Right renal pelvis (tissue), 4 donors: ENCODE data around the gene CACHD1. TPM values are rescaled to one million over a fixed set of nuclear protein-coding genes. Genes with fewer than 3 reads are reported as not detected.

Experiments
- DNase-seq, 4 donors: peaks; one replicate each; pipeline ENCODE4 v3.0.0-alpha.2; 2013; ENCODE audit warnings: low read depth in 4 of 4, low spot score in 3 of 4, missing footprints in 1 of 4
- polyA plus RNA-seq, 4 donors: library from polyadenylated mRNA; unstranded; fragments of 120-200 nt; gene quantifications; one replicate each; pipeline ENCODE4 v1.2.1, GENCODE V29; 2013; ENCODE audit not compliant: insufficient read length in 4 of 4

CACHD1 gene
- polyA plus RNA-seq, 4 donors = 51.8 to 65.1 (median 56.4) TPM

- no peak for DNase-seq
These were observed 49.0 kb downstream of the CACHD1 start for GRCh38 chr1:64518692-64519481.

DNA sequence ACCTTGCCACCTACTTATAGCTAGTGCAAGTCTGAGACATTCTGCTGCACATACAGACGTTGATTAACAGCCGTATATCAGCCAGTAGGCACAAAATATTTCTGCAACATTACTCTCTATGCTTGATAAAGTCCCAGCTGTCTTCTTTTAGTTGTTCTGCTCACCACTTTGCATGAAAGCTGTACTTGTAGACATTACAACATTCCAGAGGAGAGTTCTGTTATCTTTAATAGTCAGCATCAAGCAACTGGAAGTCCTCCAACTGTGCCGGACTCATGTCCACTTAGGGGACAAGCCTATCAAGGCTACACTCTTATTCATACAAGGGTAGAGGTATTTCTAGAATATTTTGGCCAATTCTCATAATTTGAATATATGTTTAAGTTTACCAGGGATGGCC is 50.0 kb downstream of the CACHD1 start:
- no peak for DNase-seq

- no peak for DNase-seq
These were observed 52.8 kb downstream of the CACHD1 start for GRCh38 chr1:64522740-64523139.

DNA sequence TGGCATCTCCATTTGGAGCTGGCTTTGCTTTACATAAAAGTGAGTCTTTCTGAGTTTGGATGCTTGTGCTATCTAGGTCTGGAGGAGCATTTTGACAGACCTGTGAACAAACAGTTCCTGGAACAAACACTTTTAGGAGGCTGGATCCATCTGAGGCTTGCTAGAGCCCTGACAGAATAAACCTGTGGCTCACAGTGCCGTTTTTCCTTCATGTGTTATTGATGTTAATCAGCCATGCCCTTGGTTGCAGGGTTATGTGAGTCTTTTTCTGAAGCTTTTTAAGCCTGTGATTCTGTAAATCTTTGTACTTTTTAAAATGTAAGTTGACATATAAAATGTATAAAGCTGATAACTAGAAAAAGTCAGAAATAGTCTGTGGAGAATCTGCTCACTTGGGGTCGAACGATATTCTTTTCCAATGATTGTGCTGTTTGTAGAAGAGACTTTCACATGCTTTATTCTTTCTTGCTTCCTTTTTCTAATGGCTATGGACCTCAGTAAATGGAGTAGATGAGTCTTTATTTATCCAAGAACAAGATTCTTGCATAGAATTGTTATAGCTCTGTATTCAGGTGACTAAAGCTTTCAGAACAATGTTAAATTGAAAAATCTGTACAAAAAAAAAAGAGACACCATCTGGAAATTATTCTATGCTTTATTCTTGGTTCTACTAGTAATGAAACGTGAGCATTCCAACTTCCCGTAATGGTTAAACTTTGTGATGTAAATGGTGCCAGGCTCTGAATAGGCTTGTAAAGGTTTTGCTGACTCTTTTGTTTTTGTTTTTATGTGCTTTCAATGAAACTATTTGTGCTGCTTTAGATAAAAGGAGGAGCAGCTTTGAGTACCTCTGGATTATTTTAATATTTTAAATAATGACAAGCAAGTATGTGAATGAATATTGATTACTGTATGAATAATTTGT is 53.7 kb downstream of the CACHD1 start:
- no peak for DNase-seq

DNA sequence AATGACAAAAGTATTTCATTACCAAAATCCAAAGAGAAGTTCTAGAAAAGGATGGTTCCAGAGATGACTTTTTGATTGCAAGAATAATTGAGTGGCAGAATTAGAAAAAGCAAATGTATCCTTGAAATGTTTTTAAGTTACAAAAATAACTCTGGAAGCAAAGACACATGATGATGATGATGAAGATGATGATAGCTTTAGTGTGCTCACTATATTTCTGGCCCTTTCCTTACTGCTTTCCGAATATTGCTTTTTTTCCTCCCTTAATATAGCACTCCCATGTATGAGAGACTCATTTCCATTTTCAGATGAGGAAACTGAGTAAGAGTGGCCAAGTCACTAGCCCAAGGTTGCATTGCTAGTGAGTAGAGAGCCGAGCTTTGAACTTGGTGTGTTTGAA is 54.7 kb downstream of the CACHD1 start:
- no peak for DNase-seq

GRCh38 chr1:64525116-64525686 is 55.3 kb downstream of the CACHD1 start:
- DNase-seq = no peak

GRCh38 chr1:64526312-64526711 is 56.4 kb downstream of the CACHD1 start:
- no peak for DNase-seq

- no peak for DNase-seq
These were observed 57.2 kb downstream of the CACHD1 start for GRCh38 chr1:64527165-64527564.

DNA sequence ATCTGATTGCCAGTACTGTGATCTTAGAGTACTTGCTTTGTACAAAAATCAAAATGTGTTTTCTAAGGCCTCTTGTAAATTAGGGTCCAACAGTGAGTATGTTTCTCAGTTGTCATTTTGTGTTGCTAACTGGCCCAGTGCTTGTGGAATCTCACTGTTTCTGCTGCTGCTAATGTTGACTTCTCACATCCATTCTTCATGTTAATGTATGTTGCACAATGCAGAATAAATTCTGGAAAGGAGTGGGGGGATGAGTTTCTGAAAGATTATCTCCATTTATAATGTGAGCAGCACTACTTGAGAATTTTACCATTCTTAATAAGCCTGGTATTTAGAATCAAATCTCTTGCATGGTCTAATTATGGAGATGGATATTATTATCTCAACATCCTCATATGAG is 57.9 kb downstream of the CACHD1 start:
- no peak for DNase-seq

DNA sequence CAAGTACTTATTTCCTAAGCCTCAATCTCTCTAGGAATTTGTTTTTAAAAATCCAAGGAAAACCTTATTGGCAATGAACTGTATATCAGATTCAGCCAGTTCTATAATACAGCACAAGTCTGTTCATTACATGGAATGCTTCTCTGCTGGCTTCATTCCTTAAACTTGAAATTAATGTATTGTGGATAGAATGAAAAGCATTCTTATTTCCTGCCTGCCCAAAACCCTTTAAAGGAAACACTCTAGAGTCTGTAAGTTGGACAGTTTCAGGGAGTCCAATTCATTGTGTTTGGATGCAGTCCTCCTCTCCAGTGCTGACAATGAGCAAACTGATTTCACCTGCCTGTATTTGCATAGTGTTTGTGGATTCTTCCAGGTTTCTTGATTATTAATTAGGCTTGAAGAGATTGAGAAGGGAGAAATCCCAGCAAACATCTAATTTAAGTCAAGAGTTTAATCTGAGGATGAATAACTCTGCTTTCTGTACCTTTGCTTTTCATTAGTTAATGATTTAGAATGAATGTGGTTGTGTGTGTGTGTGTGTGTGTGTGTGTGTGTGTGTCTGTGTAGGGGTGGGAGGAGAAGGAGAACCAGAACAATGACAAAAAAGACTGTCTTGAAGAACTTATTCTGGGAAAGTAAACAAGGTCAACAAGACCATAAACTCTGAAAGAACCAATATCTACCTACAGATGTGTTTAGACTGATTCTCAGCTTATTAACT is 61.2 kb downstream of the CACHD1 start:
- DNase-seq = no peak

DNA sequence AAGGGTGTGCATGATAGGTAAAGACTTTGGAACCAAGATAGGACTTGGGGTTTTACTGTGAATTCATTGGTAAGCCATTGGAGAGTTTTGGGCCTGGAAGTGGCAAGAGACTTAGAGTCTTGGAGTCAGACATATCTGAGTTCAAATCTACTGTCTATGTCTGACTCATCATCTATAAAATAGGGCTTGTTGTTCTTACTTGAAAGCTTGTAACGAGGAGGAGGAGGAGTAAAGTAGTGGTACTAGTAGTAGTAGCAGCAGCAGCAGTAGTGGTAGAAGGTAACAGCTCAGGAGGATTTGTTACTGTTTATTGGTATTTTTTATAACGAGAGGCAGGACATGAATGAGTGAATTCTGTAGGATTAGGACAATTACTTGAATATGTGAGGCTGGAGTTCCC is 62.7 kb downstream of the CACHD1 start:
- DNase-seq = no peak

- no peak for DNase-seq
These were observed 66.3 kb downstream of the CACHD1 start for GRCh38 chr1:64535938-64536835.

DNA sequence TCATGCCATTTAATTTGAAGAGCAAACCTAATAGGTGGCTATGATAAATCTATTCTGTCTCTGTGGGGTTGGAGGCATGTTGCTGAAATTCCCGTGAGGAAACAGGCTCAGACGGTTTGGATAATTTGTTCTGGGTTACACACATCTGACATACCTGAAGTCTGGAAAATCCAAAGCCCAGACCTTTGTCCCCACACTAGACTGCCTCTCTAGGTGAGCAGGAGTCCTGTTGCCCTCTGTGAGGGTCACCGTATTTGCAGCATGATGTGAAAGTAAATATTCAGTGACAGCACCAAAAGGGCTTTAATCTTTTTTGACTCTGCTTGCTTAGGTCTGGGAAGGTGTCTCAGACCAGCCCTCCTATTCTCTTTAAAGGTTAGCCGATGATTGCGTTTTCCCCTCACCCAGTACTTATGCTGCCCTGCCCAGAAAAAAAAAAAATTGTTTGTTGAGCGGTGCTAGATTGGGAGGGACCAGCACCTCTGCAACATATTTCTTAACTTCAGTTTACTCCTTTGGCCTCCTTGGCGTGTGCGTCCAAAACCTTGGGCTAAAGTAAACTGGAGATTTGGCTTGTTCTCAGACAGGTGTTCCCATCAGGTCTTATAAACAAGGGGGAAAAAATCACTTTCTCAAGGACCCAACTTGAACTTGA is 67.0 kb downstream of the CACHD1 start:
- no peak for DNase-seq

DNA sequence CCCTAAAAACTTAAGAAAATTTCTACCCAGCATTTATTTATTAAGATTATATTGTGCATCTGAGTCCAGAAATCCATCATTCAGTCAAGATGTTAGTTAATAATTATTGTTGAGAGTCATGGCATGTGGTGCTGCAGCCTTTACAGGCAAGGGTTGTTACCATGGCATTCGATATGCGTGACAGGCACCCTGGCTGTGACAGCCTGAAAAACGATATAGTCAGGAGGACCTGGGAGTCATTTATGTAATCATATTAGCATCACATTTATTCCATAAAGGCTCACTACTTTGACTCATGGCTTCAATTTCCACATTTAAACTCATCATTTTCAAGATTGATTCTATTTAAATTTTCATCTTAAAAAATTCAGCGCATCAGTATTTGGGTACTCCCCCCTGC is 68.0 kb downstream of the CACHD1 start:
- DNase-seq = no peak

- no peak for DNase-seq
These were observed 68.5 kb downstream of the CACHD1 start for GRCh38 chr1:64538389-64538788.

GRCh38 chr1:64539289-64539688 is 69.4 kb downstream of the CACHD1 start:
- DNase-seq = no peak

DNA sequence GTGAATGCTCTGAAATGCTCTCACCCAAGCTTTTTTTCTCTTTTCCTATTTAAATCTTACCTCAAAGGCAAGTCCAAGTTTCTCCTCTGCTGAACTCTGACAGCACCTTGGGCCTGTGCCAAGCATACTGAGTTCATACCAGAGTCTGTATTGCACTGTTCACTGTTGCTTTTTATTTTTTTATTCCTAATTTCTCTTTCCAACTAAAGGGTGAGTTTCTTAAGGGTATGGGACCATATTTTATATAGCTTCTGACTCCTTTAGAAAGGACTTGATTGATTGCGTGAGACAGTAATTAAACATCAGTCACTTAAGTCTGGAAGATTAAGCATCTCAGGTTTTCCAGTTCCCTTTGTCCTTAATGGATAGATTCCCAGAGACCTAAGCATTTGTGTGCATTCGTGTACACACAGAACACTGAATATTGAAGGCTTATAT is 69.9 kb downstream of the CACHD1 start:
- peak in 2 of 4 donors; percentile 59 to 73 for DNase-seq

DNA sequence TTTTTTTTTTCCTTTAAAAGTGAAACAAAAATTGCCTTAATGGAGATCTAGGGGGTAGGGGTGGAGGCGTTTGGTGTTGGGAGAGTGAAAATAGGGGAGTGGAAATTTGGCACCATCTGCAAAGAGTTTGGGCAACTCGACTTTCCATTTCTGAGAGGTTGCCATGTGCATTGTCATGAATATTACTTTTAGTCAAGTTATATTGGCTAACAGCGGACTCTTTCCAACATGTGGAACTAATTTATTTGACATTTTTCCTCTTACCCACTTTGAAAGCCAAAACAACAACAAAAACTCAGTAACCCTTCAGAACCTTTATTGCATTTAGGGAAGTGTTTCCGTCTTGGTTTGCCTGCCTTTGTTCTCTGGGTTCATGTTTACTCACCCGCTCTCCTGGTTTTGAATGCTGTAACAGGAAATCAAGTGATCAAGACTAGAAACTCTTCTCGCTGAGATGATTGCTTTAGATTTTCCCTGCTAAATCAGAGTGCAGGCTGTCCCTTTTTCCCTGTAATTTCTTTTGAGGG is 70.4 kb downstream of the CACHD1 start:
- no peak for DNase-seq

- no peak for DNase-seq
These were observed 72.2 kb downstream of the CACHD1 start for GRCh38 chr1:64542118-64542517.
